ENCODE measurements around the gene NUMB.

The NUMB gene

DNA sequence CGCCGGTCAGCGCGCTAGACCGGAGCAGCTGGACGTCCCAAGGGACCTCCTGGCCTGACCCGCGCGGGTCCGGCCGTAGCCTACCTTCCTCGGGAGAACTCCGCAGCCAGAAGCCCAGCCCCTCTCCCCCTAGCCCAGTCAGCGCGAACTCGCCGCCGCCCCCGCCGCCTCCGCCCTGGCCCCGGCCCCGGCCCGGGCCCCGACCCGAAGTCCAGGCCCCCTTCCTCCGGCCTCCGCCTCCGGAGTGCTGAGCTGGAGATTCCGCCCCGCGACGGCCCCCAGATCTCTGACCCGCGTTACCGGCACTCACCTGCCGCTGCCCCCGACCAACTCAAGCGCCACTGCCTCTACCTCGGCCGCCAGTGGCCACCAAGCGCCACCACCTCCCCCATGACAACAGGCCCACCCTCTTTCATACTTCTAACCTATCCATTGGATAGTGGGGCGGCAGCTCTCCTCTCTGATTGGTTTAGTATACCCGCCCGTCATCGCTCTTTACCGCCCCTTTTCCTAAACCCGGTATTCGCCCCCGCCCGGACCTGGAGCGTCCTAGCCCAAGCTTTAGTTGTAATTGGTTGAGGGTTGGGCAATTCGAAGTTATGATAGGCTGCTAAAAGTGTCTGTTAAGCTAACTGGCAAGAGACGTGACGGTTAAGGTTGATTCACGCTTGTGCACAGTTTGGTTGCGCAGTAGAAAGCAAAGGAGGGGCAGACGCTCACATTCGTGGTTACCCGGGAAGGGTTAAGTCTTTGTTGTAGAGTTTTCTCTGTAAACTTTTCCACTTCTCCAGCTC lies at the start of gene NUMB:
Gene NUMB (minus strand): TSS at position 364 of the 794 bp plus-strand sequence. CDS start 102,795 bp downstream, outside the sequence.
- DNase-seq, result peak; percentile 24 to 100 (median 97)

DNA sequence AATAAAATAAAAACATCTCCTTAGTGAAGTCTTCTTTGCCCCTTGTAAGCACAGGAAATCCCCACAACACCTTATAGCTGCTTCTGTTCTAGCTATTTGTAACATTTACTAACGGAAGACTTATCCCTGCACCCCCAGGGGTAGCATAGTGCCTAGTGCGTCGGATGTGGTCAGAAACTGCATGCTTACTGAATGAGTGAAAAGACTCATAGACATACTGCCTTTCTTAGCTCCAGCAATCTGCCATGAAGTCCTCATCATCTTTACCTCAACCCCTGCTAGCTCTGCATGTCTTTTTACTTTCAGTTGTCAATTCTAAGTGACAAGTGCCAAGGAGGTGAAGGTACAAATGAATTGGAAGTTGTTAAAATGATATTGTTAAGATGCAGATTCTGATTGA lies 45.3 kb upstream of the NUMB start:
- no peak for DNase-seq

DNA sequence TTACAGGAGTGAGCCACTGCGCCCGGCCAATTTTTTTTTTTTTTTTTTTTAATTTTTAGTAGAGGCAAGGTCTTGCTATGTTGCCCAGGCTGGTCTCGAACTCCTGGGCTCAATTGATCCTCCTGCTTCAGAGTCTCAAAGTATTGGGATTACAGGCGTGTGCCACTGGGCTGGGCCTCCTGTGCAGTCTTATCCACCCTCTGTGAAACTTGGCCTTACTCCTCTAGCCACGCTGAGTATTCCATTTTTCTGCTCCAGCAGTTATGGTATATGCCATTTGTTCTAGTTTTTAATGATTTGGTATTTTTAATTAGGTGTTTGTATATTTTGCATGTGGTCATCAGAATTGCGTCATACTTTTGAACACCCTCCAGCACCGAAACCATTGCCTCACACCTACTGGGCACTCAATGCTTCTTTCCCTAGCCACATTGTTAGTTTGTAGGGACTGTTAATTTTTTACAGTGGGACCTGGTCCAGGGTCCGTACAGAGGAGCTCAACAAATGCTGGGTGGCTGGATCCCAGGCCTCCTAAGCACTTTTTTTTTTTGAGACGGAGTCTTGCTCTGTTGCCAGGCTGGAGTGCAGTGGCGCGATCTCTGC lies 43.8 kb upstream of the NUMB start:
- no peak for DNase-seq

DNA sequence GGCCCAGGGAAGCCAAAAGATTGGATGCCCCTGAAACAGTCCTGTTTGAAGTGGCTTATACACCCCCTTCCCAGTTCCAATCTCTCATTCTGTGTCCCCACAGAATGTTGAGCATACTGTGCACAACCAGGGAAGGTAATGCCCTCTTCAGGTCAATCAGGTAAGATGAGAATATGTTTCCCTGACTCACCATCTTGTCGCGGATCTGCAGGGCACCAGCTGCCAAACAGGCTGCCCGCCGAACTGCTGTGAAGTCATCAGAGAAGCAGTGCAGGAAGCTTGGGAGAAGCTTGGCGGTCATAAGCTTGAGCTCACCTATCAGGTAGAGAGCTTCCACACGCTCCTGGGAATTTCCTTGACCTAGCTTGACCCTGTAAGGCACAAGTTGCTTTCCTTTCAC lies 42.0 kb upstream of the NUMB start:
- no peak for DNase-seq

DNA sequence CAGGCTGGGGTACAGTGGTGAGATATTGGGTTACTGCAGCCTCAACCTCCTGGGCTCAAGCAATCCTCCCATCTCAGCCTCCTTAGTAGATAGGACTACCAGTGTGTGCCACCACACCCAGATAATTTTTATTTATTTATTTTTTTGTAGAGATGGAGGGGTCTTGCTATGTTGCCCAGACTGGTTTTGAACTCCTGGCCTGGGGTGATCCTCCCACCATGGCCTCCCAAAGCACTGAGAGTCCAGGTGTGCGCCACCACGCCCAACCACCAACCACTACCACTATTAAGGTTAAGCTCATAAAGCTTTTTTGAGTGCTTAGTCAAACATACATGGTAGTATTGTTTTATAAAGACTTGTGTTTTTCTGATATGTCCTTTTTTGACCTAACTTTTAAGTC lies 36.2 kb upstream of the NUMB start:
- no peak for DNase-seq

DNA sequence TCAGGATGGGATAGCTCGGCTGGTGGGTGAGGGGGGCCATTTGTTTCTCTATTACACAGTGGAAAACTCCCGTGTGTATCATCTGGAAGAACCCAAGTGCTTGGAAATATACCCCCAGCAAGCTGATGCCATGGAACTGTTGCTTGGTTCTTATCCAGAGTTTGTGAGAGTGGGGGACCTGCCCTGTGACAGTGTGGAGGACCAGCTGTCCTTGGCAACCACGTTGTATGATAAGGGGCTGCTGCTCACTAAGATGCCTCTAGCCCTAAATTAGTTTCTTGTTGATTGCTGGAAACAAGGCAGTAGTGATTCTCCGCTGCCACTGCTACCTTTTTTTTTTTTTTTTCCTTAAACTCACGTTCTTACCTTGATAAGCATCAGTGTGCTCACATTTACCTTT lies 34.3 kb upstream of the NUMB start:
- DNase-seq, result no peak

DNA sequence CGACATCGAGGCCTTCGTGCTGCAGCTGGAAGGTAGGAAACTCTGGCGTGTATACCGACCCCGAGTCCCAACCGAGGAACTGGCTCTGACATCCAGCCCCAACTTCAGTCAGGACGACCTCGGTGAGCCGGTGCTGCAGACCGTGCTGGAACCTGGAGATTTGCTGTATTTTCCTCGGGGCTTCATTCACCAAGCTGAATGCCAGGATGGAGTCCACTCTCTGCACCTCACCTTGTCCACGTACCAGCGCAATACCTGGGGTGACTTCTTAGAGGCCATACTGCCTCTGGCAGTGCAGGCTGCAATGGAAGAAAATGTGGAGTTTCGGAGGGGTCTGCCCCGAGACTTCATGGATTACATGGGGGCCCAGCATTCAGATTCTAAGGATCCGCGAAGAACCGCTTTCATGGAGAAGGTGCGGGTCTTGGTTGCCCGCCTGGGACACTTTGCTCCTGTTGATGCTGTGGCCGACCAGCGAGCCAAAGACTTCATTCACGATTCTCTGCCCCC lies 33.8 kb upstream of the NUMB start:
- no peak for DNase-seq

DNA sequence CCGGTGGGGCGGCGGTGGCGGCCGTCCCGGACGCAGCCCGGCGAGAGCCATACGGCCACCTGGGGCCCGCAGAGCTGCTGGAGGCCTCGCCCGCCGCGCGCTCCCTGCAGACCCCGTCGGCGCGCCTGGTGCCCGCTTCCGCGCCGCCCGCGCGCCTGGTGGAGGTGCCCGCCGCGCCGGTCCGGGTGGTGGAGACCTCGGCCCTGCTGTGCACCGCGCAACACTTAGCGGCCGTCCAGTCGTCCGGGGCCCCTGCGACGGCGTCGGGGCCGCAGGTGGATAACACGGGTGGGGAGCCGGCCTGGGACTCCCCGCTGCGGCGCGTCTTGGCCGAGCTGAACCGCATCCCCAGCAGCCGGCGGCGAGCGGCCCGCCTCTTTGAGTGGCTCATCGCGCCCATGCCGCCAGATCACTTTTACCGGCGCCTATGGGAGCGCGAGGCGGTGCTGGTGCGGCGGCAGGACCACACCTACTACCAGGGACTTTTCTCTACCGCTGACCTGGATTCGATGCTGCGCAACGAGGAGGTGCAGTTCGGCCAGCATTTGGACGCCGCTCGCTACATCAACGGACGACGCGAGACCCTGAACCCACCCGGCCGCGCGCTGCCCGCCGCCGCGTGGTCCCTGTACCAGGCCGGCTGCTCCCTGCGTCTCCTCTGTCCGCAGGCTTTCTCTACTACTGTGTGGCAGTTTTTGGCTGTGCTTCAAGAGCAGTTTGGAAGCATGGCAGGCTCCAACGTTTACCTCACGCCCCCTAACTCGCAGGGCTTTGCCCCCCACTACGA lies 33.1 kb upstream of the NUMB start:
- DNase-seq, result peak in 29 of 56 donors; percentile 9 to 70 (median 29)

DNA sequence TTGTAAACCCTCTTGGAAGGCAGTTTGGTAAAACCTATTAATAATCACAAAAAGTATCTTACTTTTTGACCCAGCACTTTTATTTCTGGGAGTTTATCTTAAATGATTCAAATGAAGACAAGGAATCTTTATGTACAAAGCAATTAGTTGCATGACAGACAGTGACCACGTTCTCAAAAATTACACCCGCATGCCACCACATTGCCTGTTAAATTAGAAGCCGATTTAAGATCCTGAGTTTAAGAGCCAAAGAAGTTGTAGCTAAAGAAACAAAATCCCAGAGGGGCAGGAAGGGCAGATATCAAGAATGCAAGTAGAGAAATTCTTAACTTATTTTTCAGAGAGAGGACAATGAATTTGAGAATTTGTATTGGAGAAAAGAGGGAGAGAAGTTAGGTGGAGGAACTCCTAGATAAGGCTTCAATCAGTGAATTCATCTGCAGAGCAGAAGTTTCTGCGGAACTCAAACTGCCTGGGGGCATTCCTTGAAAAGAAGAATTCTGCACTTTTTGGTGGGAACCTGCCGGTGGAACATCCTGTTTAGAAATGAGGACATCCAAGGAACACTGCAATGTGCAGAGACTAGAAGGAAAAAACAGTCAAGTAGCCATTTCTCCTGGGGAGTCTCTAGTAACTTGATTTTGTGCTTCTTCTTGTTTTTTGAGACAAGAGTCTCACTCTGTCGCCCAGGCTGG lies 31.3 kb upstream of the NUMB start:
- no peak for DNase-seq

DNA sequence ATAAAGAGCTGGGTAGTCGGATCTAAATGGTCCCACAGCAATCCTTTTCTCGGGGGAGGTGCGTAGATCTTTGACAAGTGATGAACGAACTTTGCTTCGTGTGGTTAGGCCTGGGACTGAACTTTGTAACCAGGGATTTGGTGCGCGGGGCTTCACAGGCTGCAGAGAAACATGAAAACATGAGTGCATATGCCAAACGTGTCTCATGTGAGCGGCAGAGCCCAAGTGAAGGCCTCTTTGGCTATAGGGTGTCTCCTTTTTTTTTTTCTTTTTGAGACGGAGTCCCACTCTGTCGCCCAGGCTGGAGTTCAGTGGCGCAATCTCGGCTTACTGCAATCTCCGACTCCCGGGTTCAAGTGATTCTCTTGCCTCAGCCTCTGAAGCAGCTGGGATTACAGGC lies 20.3 kb upstream of the NUMB start:
- no peak for DNase-seq

DNA sequence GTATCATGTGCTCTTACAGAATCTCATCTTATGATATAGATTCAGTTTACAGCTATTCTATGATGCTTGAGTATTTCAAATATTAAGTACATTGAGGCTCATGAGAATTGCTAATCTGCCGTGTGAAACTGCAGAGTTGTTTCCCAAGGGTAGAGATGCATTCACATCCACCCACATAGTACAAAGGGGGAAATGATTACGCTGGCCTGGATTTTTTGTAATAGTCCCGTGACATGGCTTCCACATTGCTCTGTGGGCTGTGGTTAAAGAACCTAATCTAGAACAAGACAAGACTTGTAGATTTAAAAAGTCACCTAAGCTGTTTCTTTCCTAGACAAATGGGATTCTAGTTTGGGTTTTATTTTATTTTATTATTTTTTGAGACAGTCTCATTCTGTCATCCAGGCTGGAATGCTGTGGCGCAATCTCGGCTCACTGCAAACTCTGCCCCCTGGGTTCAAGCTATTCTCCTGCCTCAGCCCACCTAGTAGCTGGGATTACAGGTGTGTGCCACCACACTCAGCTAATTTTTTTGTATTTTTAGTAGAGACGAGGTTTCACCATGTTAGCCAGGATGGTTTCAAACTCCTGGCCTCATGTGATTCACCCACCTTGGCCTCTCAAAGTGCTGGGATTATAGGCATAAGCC lies 19.4 kb upstream of the NUMB start:
- peak in 1 of 56 donors; percentile 17 for DNase-seq

DNA sequence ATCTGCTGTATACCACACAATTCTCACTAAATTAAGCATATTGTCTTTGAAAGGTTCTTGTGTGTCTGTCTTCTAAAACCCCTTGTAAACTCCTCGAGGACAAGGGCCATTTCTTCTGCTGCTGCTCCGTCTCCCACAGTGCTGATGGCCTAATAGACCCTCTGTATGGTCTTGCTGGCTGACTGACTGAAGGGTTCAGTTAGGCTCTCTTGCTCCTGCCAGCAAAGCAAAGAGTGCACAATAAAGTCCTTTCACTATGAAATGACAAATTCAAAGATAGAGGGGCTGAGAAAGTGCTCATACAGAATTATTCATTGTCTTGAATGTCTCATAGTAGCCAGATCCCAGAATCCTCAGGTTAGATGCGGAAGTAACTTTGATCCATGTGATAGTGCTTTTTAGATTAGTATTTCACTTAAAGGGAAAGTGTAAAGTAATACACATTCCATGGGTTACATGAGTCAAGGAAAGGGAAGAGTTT lies 18.1 kb upstream of the NUMB start:
- DNase-seq, result peak in 19 of 56 donors; percentile 9 to 52 (median 37)

DNA sequence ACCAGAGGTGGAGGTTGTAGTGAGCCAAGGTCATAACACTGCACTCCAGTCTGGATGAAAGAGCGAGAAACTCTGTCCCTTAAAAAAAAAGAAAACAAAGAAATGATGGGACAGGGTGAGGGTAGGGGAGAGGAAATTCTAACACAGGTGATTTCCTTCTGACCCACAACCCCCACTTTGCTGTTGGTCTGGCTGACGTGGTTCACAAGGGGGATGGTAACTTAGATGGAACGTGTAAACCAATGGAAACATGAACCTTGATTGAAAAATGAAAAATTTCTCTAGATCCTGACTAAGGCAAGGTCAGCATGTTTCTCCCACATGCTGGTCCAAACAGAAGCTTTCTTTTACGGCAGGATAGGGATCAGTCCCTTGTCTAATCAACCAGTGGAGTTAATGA lies 16.6 kb upstream of the NUMB start:
- DNase-seq, result no peak

DNA sequence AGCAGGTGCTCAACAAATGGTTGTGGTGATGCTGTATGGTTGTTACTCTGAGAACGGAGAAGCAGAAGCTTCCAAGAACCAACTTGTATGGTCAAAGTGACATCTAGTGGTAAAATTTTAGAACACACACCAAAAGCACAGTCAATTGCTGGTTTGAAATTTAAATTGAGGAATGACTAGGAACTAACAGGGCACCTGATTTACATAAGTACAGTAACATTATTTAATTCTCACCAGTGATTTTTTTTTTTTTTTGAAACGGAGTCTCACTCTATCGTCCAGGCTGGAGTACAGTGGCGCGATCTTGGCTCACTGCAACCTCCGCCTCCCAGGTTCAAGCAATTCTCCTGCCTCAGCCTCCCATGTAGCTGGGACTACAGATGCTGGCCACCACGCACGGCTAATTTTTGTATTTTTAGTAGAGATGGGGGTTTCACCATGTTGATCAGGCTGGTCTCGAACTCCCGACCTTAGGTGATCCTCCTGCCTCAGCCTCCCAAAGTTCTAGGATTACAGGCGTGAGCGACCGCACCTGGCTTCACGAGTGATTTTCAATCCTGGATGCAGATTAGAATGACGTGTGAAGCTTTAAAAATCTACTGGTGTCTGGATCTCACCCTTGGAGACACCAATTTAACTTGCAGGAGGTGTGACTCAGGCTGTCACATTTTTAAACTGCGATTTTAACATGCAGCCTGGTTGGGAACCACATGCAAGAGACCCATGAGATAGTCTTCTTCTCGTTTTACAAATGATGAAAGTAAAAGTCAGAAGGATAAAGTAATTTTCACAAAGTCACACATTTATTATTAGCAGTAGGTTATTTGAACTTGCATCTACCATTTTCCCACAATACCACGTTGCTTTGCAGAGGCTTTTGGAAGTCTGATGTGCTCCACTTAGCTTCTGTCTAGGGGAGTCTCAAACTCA lies 14.1 kb upstream of the NUMB start:
- DNase-seq, result peak in 4 of 56 donors; percentile 16 to 63 (median 28)

DNA sequence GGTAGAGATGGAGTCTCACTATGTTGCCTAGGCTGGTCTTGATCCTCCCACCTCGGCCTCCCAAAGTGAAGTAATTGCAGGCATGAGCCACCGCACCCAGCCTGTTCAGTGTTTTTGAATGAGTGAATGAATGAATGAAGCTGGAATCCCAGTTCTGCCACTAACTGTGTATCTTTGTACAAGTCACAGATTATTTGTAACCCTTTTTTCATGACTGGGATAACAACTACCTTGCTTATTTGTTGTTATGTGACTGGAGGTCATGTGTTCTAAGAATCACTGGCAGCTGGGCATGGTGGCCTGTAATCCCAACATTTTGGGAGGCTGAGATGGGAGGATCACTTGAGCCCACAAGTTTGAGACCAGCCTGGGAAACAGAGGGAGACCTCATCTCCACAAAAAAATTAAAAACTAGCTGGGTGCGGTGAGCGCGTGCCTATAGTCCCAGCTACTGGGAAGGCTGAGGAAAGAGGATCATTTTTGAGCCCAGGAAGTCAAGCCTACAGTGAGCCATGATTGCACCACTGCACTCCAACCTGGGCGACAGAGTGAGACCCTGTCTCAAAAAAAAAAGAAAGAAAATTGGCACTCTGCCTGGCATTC lies 13.3 kb upstream of the NUMB start:
- no peak for DNase-seq

DNA sequence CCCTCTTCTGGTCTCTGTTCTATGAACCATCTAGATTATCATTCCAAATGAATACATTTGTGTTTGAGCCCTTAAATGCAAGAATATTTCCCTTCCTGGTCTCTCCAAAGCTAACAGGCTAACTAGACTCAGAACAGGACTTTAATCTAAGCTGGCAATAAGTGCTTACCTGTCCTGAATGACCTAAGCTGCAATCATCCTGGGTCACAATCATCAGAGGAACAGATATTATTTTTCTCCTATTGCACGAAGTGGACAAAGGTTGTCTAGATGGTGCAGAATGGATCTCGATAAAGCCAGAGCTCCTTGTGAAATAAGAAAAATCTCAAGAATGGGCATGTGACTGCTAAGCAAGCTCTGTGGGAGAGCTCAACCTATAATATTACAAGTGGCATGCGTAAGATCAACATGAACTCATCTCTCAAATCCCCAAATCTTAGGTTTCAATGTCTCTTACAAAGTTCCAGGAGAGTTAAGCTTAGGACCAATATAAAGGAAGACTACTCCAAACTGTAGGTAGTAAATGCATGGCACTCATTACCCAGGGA lies 10.6 kb upstream of the NUMB start:
- no peak for DNase-seq

DNA sequence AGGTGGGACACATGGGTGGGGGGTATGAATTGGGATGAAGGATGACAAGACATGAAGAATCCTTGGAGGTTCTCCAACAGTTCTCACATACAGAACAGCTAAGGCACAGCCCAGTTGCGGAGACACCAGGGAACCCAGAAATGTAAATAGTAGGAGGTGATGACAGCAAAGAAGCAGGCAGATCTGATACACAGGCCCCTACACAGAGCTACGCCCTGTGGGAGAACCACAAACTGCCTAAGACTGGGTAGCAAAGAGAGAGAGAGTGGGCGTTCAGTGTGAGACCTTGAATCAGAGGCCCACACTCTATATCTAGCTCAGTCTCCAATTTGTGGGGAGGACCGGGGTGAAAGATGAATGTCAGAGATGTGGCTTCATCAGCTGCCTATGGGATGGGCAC lies 9.5 kb upstream of the NUMB start:
- no peak for DNase-seq

DNA sequence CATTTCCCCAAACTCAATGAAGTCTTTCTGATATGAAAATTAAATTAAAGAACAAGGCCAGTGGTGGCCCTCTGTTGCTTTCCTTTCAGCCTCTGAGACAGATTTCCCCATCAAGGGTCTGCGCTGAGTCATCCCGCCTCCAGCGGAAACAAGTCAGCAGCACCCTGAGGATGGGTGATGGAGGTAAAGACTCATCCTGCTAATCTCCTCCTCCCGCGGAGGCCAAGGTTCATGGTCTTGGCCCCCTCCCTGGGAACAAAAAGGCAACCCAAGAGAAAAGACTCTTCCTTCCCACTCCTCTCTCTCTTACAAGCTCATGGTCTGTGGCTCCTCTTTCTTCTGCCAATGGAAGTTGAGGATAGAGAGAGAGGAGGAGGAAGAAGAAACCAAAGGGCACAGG lies 9.0 kb upstream of the NUMB start:
- DNase-seq, result no peak

DNA sequence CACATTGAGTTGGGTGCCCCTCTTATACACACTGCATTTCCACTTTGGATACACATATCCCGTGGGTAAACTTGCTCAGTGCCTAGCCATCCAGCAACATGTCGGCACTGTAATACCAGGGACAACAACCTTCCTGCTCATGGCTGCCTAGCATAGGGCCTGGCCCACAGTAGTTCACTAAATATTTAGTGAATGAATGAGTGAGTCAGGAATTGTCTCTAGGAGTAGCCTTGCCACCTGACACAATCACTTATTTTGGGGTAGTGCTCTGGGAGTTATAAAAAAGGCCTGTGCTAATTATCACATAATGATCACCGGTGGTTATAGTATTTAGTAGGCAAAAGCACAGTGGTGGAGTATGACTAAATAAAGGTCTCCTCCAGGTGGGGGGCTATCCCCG lies 8.5 kb upstream of the NUMB start:
- no peak for DNase-seq
